H1 (cell line): ENCODE results near the gene NSL1. TPM values are rescaled to one million over a fixed set of nuclear protein-coding genes. Genes with fewer than 3 reads are reported as not detected.

Experiments used
- CTCF ChIA-PET: fragments of 300-600 bp; sonication (Branson Sonifier 250); formaldehyde crosslinking; loops from one replicate; lab custom pipeline; 2021; ENCODE audit not compliant: partially characterized antibody; lab: Charles Lee
- POLR2A ChIA-PET: fragments of 300-600 bp; sonication (Branson Sonifier 250); formaldehyde crosslinking; loops from one replicate; lab custom pipeline; 2021; ENCODE audit warnings: inconsistent platforms; ENCODE audit not compliant: partially characterized antibody; lab: Charles Lee
- DNase-seq, 2 experiments: peaks; one replicate each; pipeline versions ENCODE4 v3.0.0 to v3.0.0-alpha.2; 2010 to 2022; ENCODE audit warnings: low spot score in 2 of 2, low read depth in 1 of 2, mixed read lengths in 1 of 2
- FAIRE-seq: peaks from 2 replicates; lab custom pipeline; 2011; peaks lifted over from hg19 to GRCh38; lab: Jason Lieb, UNC
- H2AFZ ChIP-seq: 2 replicates; pipeline ENCODE4 v1.8.1; 2012; ENCODE audit warnings: low read length, inconsistent platforms
- H2AK5ac ChIP-seq: 2 replicates; pipeline ENCODE4 v1.6.1; 2013; ENCODE audit warnings: low read depth, low read length
- H2BK120ac ChIP-seq: replicated peaks from 2 replicates; pipeline ENCODE3; 2013; ENCODE audit warnings: low read depth, low read length, inconsistent platforms
- H2BK12ac ChIP-seq: 2 replicates; pipeline ENCODE4 v1.6.1; 2013; ENCODE audit warnings: low read depth, low read length
- H2BK15ac ChIP-seq: 2 replicates; pipeline ENCODE4 v1.6.1; 2013; ENCODE audit warnings: low read length
- H2BK20ac ChIP-seq: 2 replicates; pipeline ENCODE4 v1.6.1; 2013; ENCODE audit warnings: low read length
- H2BK5ac ChIP-seq: 2 replicates; pipeline ENCODE4 v1.6.1; 2013; ENCODE audit warnings: low read depth, low read length
- H3K14ac ChIP-seq: 2 replicates; pipeline ENCODE4 v1.6.1; 2013; ENCODE audit warnings: inconsistent platforms; ENCODE audit not compliant: insufficient read length
- H3K18ac ChIP-seq: 2 replicates; pipeline ENCODE4 v1.6.1; 2013; ENCODE audit warnings: low read length; ENCODE audit errors: extremely low read depth
- H3K23ac ChIP-seq: 2 replicates; pipeline ENCODE4 v1.6.1; 2013; ENCODE audit warnings: inconsistent platforms; ENCODE audit not compliant: insufficient read length
- H3K23me2 ChIP-seq: 2 replicates; pipeline ENCODE4 v1.6.1; 2013; ENCODE audit warnings: low read depth, low read length
- H3K27ac ChIP-seq: 2 replicates; pipeline ENCODE4 v1.6.1; 2011; ENCODE audit warnings: low read depth, low read length, inconsistent platforms
- H3K27me3 ChIP-seq, 4 experiments: replicated peaks in 1 of 4; 1 replicate in 1 of 4; 2 replicates in 3 of 4; pipeline versions ENCODE4 v1.6.1 to v1.8.1; 2011 to 2013; ENCODE audit warnings: low read length in 3 of 4, mild to moderate bottlenecking in 3 of 4, inconsistent platforms in 2 of 4, mixed read lengths in 2 of 4, moderate library complexity in 1 of 4; ENCODE audit not compliant: control insufficient read depth in 3 of 4, insufficient read depth in 3 of 4; ENCODE audit errors: extremely low read depth in 1 of 4
- H3K36me3 ChIP-seq, 4 experiments: 2 replicates each; pipeline versions ENCODE4 v1.6.1 to v1.8.1; 2011 to 2013; ENCODE audit warnings: mild to moderate bottlenecking in 4 of 4, low read length in 3 of 4, moderate library complexity in 2 of 4, control low read depth in 1 of 4, inconsistent platforms in 1 of 4; ENCODE audit not compliant: insufficient read depth in 4 of 4, control insufficient read depth in 2 of 4
- H3K4ac ChIP-seq: replicated peaks from 2 replicates; pipeline ENCODE3; 2013; ENCODE audit warnings: low read length, low read depth, mixed read lengths, inconsistent platforms; ENCODE audit not compliant: insufficient read length
- H3K4me1 ChIP-seq, 4 experiments: replicated peaks in 1 of 4; 1 replicate in 1 of 4; 2 replicates in 3 of 4; pipeline versions ENCODE4 v1.6.1 to v1.8.1; 2011 to 2013; ENCODE audit warnings: low read length in 3 of 4, inconsistent platforms in 2 of 4, mixed read lengths in 1 of 4; ENCODE audit not compliant: insufficient read depth in 4 of 4, control insufficient read depth in 3 of 4
- H3K4me2 ChIP-seq, 2 experiments: 2 replicates each; pipeline versions ENCODE4 v1.6.1 to v1.8.1; 2011 to 2013; ENCODE audit warnings: low read depth in 2 of 2, low read length in 2 of 2, control low read depth in 1 of 2, inconsistent platforms in 1 of 2, mild to moderate bottlenecking in 1 of 2; ENCODE audit not compliant: insufficient read depth in 1 of 2
- H3K4me3 ChIP-seq, 4 experiments: fragments of 200-600, 300-600 bp in 1 of 4; sonication (generic), shearing (Covaris generic), sonication (Bioruptor Twin) in 1 of 4; 2 replicates each; pipeline versions ENCODE4 v1.5.1 to v1.8.1; 2011 to 2016; ENCODE audit warnings: low read length in 4 of 4, low read depth in 3 of 4, control low read depth in 2 of 4, inconsistent platforms in 2 of 4, mild to moderate bottlenecking in 2 of 4, mixed read lengths in 1 of 4, moderate library complexity in 1 of 4; ENCODE audit not compliant: insufficient read depth in 2 of 4; ENCODE audit errors: extremely low read depth in 1 of 4
- H3K56ac ChIP-seq: replicated peaks from 2 replicates; pipeline ENCODE3; 2013; ENCODE audit warnings: low read depth, mild to moderate bottlenecking, mixed read lengths, low read length, inconsistent platforms; ENCODE audit not compliant: insufficient read length
- H3K79me1 ChIP-seq: 2 replicates; pipeline ENCODE4 v1.6.1; 2013; ENCODE audit warnings: low read depth, low read length, control low read depth
- H3K79me2 ChIP-seq, 2 experiments: 2 replicates each; pipeline versions ENCODE4 v1.6.1 to v1.8.1; 2012 to 2013; ENCODE audit warnings: low read length in 2 of 2, mild to moderate bottlenecking in 2 of 2, inconsistent platforms in 1 of 2; ENCODE audit not compliant: insufficient read depth in 2 of 2, control insufficient read depth in 1 of 2
- H3K9ac ChIP-seq, 4 experiments: replicated peaks in 1 of 4; 1 replicate in 1 of 4; 2 replicates in 3 of 4; pipeline versions ENCODE4 v1.6.1 to v1.8.1; 2011 to 2013; ENCODE audit warnings: low read depth in 3 of 4, low read length in 3 of 4, control low read depth in 2 of 4, mild to moderate bottlenecking in 2 of 4, moderate library complexity in 2 of 4, inconsistent platforms in 1 of 4; ENCODE audit errors: extremely low read depth in 1 of 4
- H3K9me3 ChIP-seq, 2 experiments: 2 replicates each; pipeline versions ENCODE4 v1.6.1 to v1.8.1; 2012 to 2013; ENCODE audit warnings: mild to moderate bottlenecking in 2 of 2, moderate library complexity in 2 of 2, control low read depth in 1 of 2, inconsistent platforms in 1 of 2, low read depth in 1 of 2, low read length in 1 of 2, mixed read lengths in 1 of 2; ENCODE audit not compliant: insufficient read depth in 2 of 2
- H4K20me1 ChIP-seq, 2 experiments: replicated peaks in 1 of 2; 2 replicates each; pipeline versions ENCODE3 to v1.8.1; 2011 to 2013; ENCODE audit warnings: inconsistent platforms in 2 of 2, low read length in 2 of 2, mild to moderate bottlenecking in 1 of 2; ENCODE audit not compliant: insufficient read depth in 2 of 2, control insufficient read depth in 1 of 2
- H4K5ac ChIP-seq: 2 replicates; pipeline ENCODE4 v1.6.1; 2013; ENCODE audit warnings: low read length, low read depth, mixed read lengths, inconsistent platforms; ENCODE audit not compliant: insufficient read length
- H4K8ac ChIP-seq: 2 replicates; pipeline ENCODE4 v1.8.0; 2013; ENCODE audit warnings: mild to moderate bottlenecking, moderate library complexity, low read length, inconsistent platforms; ENCODE audit not compliant: insufficient read depth; ENCODE audit errors: extremely low read depth
- H4K91ac ChIP-seq: replicated peaks from 2 replicates; pipeline ENCODE3; 2013; ENCODE audit warnings: low read length, mixed read lengths, inconsistent platforms; ENCODE audit not compliant: insufficient read length
- BRCA1 ChIP-seq: IDR thresholded peaks from 2 replicates; pipeline ENCODE4 v1.6.1; 2012; ENCODE audit warnings: low read depth, low read length, improper control_type of control experiment
- JUND ChIP-seq: IDR thresholded peaks from 2 replicates; pipeline ENCODE4 v1.6.1; 2011; ENCODE audit warnings: mild to moderate bottlenecking, improper control_type of control experiment, low read length
- WGBS, 2 experiments: shearing (Covaris generic) in 1 of 2; methylation state at CpG; one replicate each; pipeline versions ENCODE4 v1.1.6 to v1.1.7; 2013 to 2015; ENCODE audit warnings: low lambda C conversion rate in 2 of 2, mixed read lengths in 2 of 2, inconsistent platforms in 1 of 2, low coverage in 1 of 2, missing lambda C conversion rate in 1 of 2; ENCODE audit not compliant: insufficient replicate concordance in 2 of 2, insufficient coverage in 1 of 2, insufficient read length in 1 of 2; ENCODE audit errors: extremely low coverage in 1 of 2, missing lambda C conversion rate in 1 of 2; 5-methylcytosine and 5-hydroxymethylcytosine counted together
- polyA plus RNA-seq, 7 experiments: library from polyadenylated mRNA; depleted of rRNA in 3 of 7; stranded (reverse) in 5 of 7; unstranded in 2 of 7; fragments of >200 nt in 5 of 7; fragments of 200-250 nt in 2 of 7; gene quantifications; 1 replicate in 5 of 7; 2 replicates in 1 of 7; 4 replicates in 1 of 7; pipeline versions ENCODE4 v1.2.1 to v1.2.3, GENCODE V29; 2011 to 2013; ENCODE audit warnings: missing spikeins in 2 of 7, mixed read lengths in 2 of 7
- total RNA-seq: library from RNA; stranded (reverse); fragmentation: NEBNext Ultra II Directional; extraction: Animal tissue kit (Norgen Biotek cat#: 25700); gene quantifications from 2 replicates; pipeline ENCODE4 v1.2.1, GENCODE V29; 2021
- TF ChIP-seq, protein P1 (sequence below): IDR thresholded peaks from 2 replicates; pipeline ENCODE4 v1.6.1; 2011; ENCODE audit warnings: low read depth, mild to moderate bottlenecking, low read length; ENCODE audit not compliant: insufficient read depth

NSL1 gene
- total and polyA plus RNA-seq, 2 of the 8 experiments (the other 6 are each of a cell fraction or from before 2014, with no cell fraction given): 25.4 to 51.7 TPM

DNA sequence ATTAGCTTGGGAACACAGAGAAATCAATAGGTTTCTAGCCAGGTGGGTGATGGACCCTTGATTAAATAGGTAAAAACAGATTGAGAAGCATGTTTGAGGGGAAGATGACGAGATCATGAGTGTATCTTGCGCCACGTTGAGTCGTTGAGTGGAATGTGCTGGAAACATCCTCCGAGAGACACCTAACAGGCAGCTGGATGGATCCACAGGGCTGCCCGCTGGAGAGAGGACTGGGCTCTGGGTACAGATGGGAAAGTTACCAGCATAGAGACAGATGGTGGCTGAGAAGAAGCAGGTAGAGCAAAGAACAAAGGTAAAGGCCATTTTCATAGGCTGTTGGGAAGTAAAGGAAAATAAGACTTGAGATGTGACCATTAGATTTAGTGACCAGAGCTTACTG lies 107.5 kb downstream of the NSL1 start:
- CTCF ChIA-PET: interaction anchor here (0.6 to 1.2 kb wide), 5 partner anchors 11 to 314 kb away, joined by 3 to 4 read pairs (median 4); no protein-coding TSS in a partner anchor
- Histone ChIP-seq H3K36me3 (no peaks in the 10 kb centered on the region), H3K79me1 (no peaks in the 10 kb centered on the region), H4K8ac (no peak overlapping the region), H3K27me3 (peaks cover 0 to 2% (median 0%) of the 10 kb centered on the region in 4 experiments; a peak in 1 of 7 replicates), H3K4me1 (no peaks in the 10 kb centered on the region; a peak in 2 of 7 replicates), H4K20me1 (no peaks in the 10 kb centered on the region), H3K79me2 (no peaks in the 10 kb centered on the region), H3K4ac (no peak overlapping the region), H2BK5ac (no peak overlapping the region), H4K91ac (no peak overlapping the region), H2BK12ac (no peak overlapping the region), H2BK120ac (no peak overlapping the region), H3K27ac (no peak overlapping the region), H3K23ac (no peak overlapping the region), H2AFZ (no peak overlapping the region), H2BK20ac (no peak overlapping the region), H3K23me2 (no peaks in the 10 kb centered on the region), H3K14ac (no peak overlapping the region), H3K4me3 (no peak overlapping the region), H4K5ac (no peak overlapping the region), H3K4me2 (no peak overlapping the region), H3K18ac (no peak overlapping the region), H3K56ac (no peak overlapping the region), H3K9ac (no peak overlapping the region), H2BK15ac (no peak overlapping the region), H3K9me3 (no peaks in the 10 kb centered on the region), H2AK5ac (no peak overlapping the region)
- FAIRE-seq (no peak), DNase-seq (no peak)
- POLR2A ChIA-PET: interaction anchor here (1.1 to 1.3 kb wide), 3 partner anchors 13 to 303 kb away, joined by 3 read pairs; partner anchors contain the start of gene ATF3
- 94% methylated on average over 6 of the region's 6 CpGs; no CpG with 5 or more reads in 1 of the 2 experiments for WGBS, 2 experiments
- TF ChIP-seq JUND (no peak), BRCA1 (no peak)
- TF ChIP-seq, protein P1, sequence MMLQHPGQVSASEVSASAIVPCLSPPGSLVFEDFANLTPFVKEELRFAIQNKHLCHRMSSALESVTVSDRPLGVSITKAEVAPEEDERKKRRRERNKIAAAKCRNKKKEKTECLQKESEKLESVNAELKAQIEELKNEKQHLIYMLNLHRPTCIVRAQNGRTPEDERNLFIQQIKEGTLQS: no peak
